ENCODE data around the gene OPCML.

Gene OPCML

DNA sequence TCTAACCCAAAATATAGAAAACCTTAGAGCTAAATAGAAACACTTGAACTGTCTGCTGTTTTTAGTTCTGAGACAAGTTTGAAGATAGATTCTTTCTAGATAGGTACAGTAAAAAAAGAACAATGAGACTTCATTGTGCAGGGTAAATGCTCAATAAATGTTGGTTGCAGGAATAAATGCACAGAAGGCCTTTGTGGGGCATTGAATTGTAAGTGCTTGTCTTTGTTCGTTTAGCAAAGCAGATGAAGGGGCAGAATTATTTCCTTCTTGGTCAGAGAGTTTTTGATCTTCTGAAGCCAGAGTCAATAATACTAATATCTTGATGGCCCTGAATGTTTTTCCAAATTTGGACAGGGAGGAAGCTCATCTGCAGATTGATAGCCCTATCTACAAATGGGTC lies 340.4 kb downstream of the OPCML start:
- TF ChIP-seq, protein P1, sequence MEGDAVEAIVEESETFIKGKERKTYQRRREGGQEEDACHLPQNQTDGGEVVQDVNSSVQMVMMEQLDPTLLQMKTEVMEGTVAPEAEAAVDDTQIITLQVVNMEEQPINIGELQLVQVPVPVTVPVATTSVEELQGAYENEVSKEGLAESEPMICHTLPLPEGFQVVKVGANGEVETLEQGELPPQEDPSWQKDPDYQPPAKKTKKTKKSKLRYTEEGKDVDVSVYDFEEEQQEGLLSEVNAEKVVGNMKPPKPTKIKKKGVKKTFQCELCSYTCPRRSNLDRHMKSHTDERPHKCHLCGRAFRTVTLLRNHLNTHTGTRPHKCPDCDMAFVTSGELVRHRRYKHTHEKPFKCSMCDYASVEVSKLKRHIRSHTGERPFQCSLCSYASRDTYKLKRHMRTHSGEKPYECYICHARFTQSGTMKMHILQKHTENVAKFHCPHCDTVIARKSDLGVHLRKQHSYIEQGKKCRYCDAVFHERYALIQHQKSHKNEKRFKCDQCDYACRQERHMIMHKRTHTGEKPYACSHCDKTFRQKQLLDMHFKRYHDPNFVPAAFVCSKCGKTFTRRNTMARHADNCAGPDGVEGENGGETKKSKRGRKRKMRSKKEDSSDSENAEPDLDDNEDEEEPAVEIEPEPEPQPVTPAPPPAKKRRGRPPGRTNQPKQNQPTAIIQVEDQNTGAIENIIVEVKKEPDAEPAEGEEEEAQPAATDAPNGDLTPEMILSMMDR (IDR thresholded peaks at IDR 0.05): no peak
- no peaks in the 10 kb centered on the region for H3K36me3 Mint-ChIP-seq (ENCODE audit: low read depth)
- no peak for DNase-seq
- no peaks in the 10 kb centered on the region for H3K9me3 Mint-ChIP-seq
- peaks cover 22% of the 10 kb centered on the region for H3K27me3 Mint-ChIP-seq (ENCODE audit: low read depth, poor library complexity)
- H3K27ac Mint-ChIP-seq: no peak overlapping the region
- no peak overlapping the region for H3K4me3 Mint-ChIP-seq
- no peaks in the 10 kb centered on the region for H3K4me1 Mint-ChIP-seq

DNA sequence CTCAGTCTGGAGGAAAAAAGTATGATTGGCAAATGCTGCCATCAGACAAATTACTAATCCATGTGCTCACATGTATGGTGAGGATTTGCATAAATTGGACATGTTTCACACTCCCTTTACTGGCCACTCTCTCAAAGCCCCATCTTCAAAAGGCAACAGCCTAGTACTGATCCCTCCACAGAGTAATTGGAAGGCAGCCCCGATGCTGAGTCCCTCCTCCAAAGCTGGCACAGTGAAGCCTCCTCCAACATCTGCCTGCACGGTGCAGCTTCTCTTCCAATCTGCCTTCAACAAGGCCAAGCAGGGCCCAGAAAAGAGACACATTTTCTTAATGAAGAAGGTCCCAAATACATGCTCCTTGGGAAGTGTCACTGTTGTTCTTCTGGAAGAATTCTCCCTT lies 350.6 kb downstream of the OPCML start:
- H3K27ac Mint-ChIP-seq: no peak overlapping the region
- TF ChIP-seq, protein P1 (IDR thresholded peaks at IDR 0.05): no peak
- no peaks in the 10 kb centered on the region for H3K36me3 Mint-ChIP-seq (ENCODE audit: low read depth)
- peaks cover 40% of the 10 kb centered on the region for H3K27me3 Mint-ChIP-seq (ENCODE audit: low read depth, poor library complexity)
- H3K4me3 Mint-ChIP-seq: no peak overlapping the region
- no peak for DNase-seq
- H3K9me3 Mint-ChIP-seq: no peaks in the 10 kb centered on the region
- H3K4me1 Mint-ChIP-seq: no peaks in the 10 kb centered on the region

DNA sequence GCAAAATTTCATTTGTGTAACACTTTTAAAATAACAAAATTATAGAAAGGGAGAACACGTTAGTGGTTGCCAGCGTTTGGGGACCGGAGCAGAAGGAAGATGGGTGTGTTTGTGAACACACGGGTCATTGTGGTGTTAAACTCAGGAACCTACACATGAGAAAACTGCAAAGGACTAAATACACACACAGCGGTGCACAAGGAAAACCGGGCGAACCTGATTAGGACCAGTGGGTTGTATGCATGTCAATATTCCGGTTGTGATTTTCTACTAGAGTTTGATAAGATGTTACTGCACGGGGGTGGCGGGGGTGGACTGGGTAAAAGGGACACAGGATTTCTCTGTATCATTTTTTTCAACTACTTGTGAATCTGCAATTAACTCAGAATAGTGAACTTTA lies 351.2 kb downstream of the OPCML start:
- Mint-ChIP-seq H3K9me3 (no peaks in the 10 kb centered on the region), H3K4me3 (no peak overlapping the region), H3K27ac (no peak overlapping the region), H3K27me3 (ENCODE audit: low read depth, poor library complexity) (peaks cover 40% of the 10 kb centered on the region), H3K4me1 (no peaks in the 10 kb centered on the region), H3K36me3 (ENCODE audit: low read depth) (no peaks in the 10 kb centered on the region)
- no peak for DNase-seq
- TF ChIP-seq, protein P1 (IDR thresholded peaks at IDR 0.05): no peak

DNA sequence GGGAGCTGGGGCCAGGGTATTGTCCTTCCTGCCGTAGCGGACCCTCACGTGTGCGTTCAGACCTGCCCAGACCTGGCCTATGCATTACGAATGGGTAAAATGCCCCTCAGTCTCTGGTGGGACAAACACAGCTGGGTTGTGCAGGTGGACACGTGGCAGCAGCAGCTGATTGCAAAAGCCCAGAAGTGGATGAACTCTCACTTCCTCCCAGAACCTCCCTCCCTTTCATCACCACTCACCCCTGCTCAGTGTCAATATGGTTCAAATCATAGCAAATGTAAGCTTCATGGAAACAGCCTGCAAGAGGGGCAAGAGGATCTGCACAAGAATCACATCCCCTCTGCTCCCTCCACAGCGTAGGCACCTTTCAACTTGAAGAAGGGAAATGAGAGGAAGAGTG lies 352.1 kb downstream of the OPCML start:
- Mint-ChIP-seq H3K36me3 (ENCODE audit: low read depth) (no peaks in the 10 kb centered on the region), H3K27ac (no peak overlapping the region), H3K4me3 (no peak overlapping the region), H3K9me3 (no peaks in the 10 kb centered on the region), H3K4me1 (no peaks in the 10 kb centered on the region), H3K27me3 (ENCODE audit: low read depth, poor library complexity) (peaks cover 37% of the 10 kb centered on the region)
- TF ChIP-seq, protein P1 (IDR thresholded peaks at IDR 0.05): no peak
- no peak for DNase-seq

DNA sequence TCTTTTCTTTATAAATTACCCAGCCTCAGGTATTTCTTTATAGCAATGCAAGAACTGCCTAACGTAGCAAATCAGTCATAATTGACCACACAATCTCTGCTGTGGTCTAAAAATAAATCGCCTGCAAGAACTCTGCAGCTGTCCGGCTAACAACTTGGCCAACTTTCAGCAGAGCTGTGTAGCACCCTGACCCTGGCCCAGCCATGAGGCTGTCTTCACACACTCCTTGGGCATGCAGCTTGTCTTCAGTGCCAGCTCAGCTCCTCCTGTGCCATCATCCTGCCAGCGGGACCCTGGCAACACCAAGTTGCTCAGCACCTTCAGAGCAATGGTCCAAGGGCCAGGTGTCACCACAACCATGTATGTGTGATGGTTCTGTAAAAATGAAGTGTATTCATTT lies 355.6 kb downstream of the OPCML start:
- no peak for DNase-seq
- Mint-ChIP-seq H3K27ac (no peak overlapping the region), H3K27me3 (ENCODE audit: low read depth, poor library complexity) (peaks cover 22% of the 10 kb centered on the region), H3K4me1 (peaks cover 11% of the 10 kb centered on the region), H3K9me3 (no peaks in the 10 kb centered on the region), H3K36me3 (ENCODE audit: low read depth) (no peaks in the 10 kb centered on the region), H3K4me3 (no peak overlapping the region)
- TF ChIP-seq, protein P1 (IDR thresholded peaks at IDR 0.05): no peak

DNA sequence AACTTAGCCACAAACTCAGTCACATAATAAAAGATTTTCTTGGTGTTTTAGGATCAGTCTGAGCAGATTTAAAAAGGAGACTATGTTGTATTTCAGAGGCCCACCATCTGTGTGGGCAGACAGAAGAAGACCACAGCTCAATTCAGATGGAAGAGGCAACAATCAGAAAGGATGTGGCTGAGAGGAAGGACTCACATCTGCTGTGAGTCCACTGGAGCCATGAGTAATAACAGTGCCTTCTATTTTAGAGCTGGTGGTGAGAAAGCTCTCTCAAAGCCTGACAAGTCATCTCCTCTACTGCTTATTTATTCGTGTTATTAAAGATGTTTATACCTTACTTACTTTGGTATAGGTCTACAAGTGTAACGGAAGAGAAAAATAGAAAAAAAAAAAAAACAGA lies 357.2 kb downstream of the OPCML start:
- Mint-ChIP-seq H3K4me3 (no peak overlapping the region), H3K4me1 (peaks cover 11% of the 10 kb centered on the region), H3K27ac (no peak overlapping the region), H3K27me3 (ENCODE audit: low read depth, poor library complexity) (peaks cover 14% of the 10 kb centered on the region), H3K36me3 (ENCODE audit: low read depth) (no peaks in the 10 kb centered on the region), H3K9me3 (no peaks in the 10 kb centered on the region)
- no peak for DNase-seq
- TF ChIP-seq, protein P1 (IDR thresholded peaks at IDR 0.05): no peak

Data from nephron progenitor cell (in vitro differentiated cells).